K562 (cell line): Measurements from ENCODE around the gene TMEM242. TPM values are rescaled to one million over a fixed set of nuclear protein-coding genes. Genes with fewer than 3 reads are reported as not detected.

Experiments
- ATAC-seq: fragments of 200-7000 bp; cut with Tn5 transposase; 3 replicates; pipeline ENCODE4 v1.9.1; 2020; ENCODE audit warnings: moderate library complexity
- BruUV-seq: library from RNA; stranded (reverse); fragments of 400-500 nt; replicated peaks from 2 replicates; lab custom pipeline; 2021; lab: Mats Ljungman, UMichigan
- CTCF ChIA-PET: fragments of 300-600 bp; formaldehyde crosslinking; extraction: SDS; loops from one replicate; lab custom pipeline; 2021; ENCODE audit warnings: low intra/inter-chr PET ratio; lab: Yijun Ruan, JAX
- POLR2A ChIA-PET: fragments of 300-600, 350-650 bp; sonication (Branson Sonifier 250); formaldehyde crosslinking; extraction: SDS; loops from one replicate; lab custom pipeline; 2021; ENCODE audit warnings: antibody characterized with exemption, inconsistent platforms; lab: Yijun Ruan, JAX
- DNase-seq, 4 experiments: peaks; one replicate each; pipeline versions ENCODE4 v3.0.0 to v3.0.0-alpha.2; 2011 to 2018; ENCODE audit warnings: low spot score in 3 of 4, mixed read lengths in 3 of 4; ENCODE audit errors: extremely low read depth in 1 of 4
- FAIRE-seq: peaks from 2 replicates; lab custom pipeline; 2011; peaks lifted over from hg19 to GRCh38; lab: Jason Lieb, UNC
- H2AFZ ChIP-seq: 2 replicates; pipeline ENCODE4 v1.6.0; 2011; ENCODE audit warnings: low read depth, low read length, control low read depth, inconsistent platforms
- H3K27ac ChIP-seq: fragments of 200-600 bp; 3 replicates; pipeline ENCODE4 v1.8.0; 2011; ENCODE audit warnings: low read depth, mild to moderate bottlenecking, control low read depth, inconsistent platforms, low read length, moderate library complexity, mixed read lengths; ENCODE audit errors: extremely low read depth
- H3K27me3 ChIP-seq, 2 experiments: fragments of 300-600 bp in 1 of 2; 2 replicates in 1 of 2; 3 replicates in 1 of 2; pipeline versions ENCODE4 v1.6.0 to v1.8.0; 2011; ENCODE audit warnings: inconsistent platforms in 2 of 2, low read length in 2 of 2, mild to moderate bottlenecking in 1 of 2, mixed read lengths in 1 of 2, moderate library complexity in 1 of 2; ENCODE audit not compliant: control insufficient read depth in 2 of 2, insufficient read depth in 2 of 2
- H3K36me3 ChIP-seq: fragments of 300-600 bp; 3 replicates; pipeline ENCODE4 v1.8.0; 2011; ENCODE audit warnings: mild to moderate bottlenecking, low read length, inconsistent platforms; ENCODE audit not compliant: control insufficient read depth, insufficient read depth
- H3K4me1 ChIP-seq, 2 experiments: fragments of 200-600 bp in 1 of 2; replicated peaks in 1 of 2; 2 replicates in 1 of 2; 3 replicates in 1 of 2; pipeline versions ENCODE4 v1.5.1 to v1.8.0; 2011; ENCODE audit warnings: inconsistent platforms in 2 of 2, low read length in 2 of 2, mild to moderate bottlenecking in 1 of 2, mixed read lengths in 1 of 2, moderate library complexity in 1 of 2; ENCODE audit not compliant: control insufficient read depth in 2 of 2, insufficient read depth in 2 of 2
- H3K4me2 ChIP-seq: 2 replicates; pipeline ENCODE4 v1.6.1; 2011; ENCODE audit warnings: low read length, control low read depth, inconsistent platforms, mixed read lengths; ENCODE audit not compliant: insufficient read depth
- H3K4me3 ChIP-seq: fragments of 200-600 bp; sonication (generic), shearing (Covaris generic); 2 replicates; pipeline ENCODE4 v1.5.1; 2016; ENCODE audit warnings: control low read depth, inconsistent platforms
- H3K79me2 ChIP-seq: fragments of 200-600 bp; 3 replicates; pipeline ENCODE4 v1.8.0; 2011; ENCODE audit warnings: low read length, inconsistent platforms; ENCODE audit not compliant: control insufficient read depth, insufficient read depth
- H3K9ac ChIP-seq, 2 experiments: 2 replicates each; pipeline versions ENCODE4 v1.6.0 to v1.6.1; 2011; ENCODE audit warnings: low read depth in 2 of 2, low read length in 2 of 2, control low read depth in 1 of 2, inconsistent platforms in 1 of 2, mild to moderate bottlenecking in 1 of 2, mixed read lengths in 1 of 2; ENCODE audit not compliant: insufficient read depth in 1 of 2
- H3K9me1 ChIP-seq: one replicate; pipeline ENCODE4 v1.6.0; 2011; ENCODE audit warnings: inconsistent platforms, mild to moderate bottlenecking, low read length, moderate library complexity; ENCODE audit not compliant: control insufficient read depth, insufficient read depth
- H3K9me3 ChIP-seq: replicated peaks from 2 replicates; pipeline ENCODE4 v1.5.1; 2011; ENCODE audit warnings: low read depth, low read length, inconsistent platforms; ENCODE audit not compliant: control insufficient read depth, insufficient read depth
- H4K20me1 ChIP-seq: replicated peaks from 2 replicates; pipeline ENCODE4 v1.6.1; 2011; ENCODE audit warnings: low read length, inconsistent platforms, mixed read lengths; ENCODE audit not compliant: control insufficient read depth, insufficient read depth
- ARID1B ChIP-seq: fragments of 450-650 bp; IDR thresholded peaks from 2 replicates; pipeline ENCODE4 v1.6.1; 2016; ENCODE audit warnings: antibody characterized with exemption, mild to moderate bottlenecking, inconsistent platforms
- CREB1 ChIP-seq, 2 experiments: sonication (generic) in 1 of 2; formaldehyde crosslinking in 1 of 2; IDR thresholded peaks; 2 replicates each; pipeline versions ENCODE4 v1.6.1 to v1.8.0; 2012 to 2022; ENCODE audit warnings: inconsistent platforms in 1 of 2, mild to moderate bottlenecking in 1 of 2, missing genetic modification reagents in 1 of 2, moderate library complexity in 1 of 2
- HOXB6 ChIP-seq: fragments of 250-450 bp; sonication (Bioruptor Pico); IDR thresholded peaks from 2 replicates; pipeline ENCODE4 v1.5.1; 2022; ENCODE audit warnings: mild to moderate bottlenecking, borderline replicate concordance
- NCOA1 ChIP-seq: fragments of 450-650 bp; IDR thresholded peaks from 2 replicates; pipeline ENCODE4 v1.6.1; 2016; ENCODE audit warnings: low read depth
- NFYB ChIP-seq: IDR thresholded peaks from 2 replicates; pipeline ENCODE4 v1.6.1; 2011; ENCODE audit warnings: mild to moderate bottlenecking, moderate library complexity; ENCODE audit not compliant: insufficient read length; ENCODE audit errors: extremely low read depth
- PRDM10 ChIP-seq: fragments of 450-650 bp; IDR thresholded peaks from 2 replicates; pipeline ENCODE4 v1.6.1; 2018; ENCODE audit not compliant: partially characterized antibody
- PURB ChIP-seq: sonication (generic); formaldehyde crosslinking; IDR thresholded peaks from 2 replicates; pipeline ENCODE4 v1.9.0; 2021; ENCODE audit warnings: low read depth, mild to moderate bottlenecking, missing genetic modification reagents
- RB1 ChIP-seq: fragments of 450-650 bp; IDR thresholded peaks from 2 replicates; pipeline ENCODE4 v1.6.1; 2017; ENCODE audit warnings: low read depth, mild to moderate bottlenecking
- ZBTB12 ChIP-seq: fragments of 250-450 bp; sonication (Bioruptor Pico); IDR thresholded peaks from 2 replicates; pipeline ENCODE4 v1.4.0; 2020
- ZNF175 ChIP-seq: fragments of 200-800 bp; sonication (Bioruptor generic); IDR thresholded peaks from 2 replicates; pipeline ENCODE4 v1.6.1; 2016; ENCODE audit warnings: low read depth, mild to moderate bottlenecking, missing genetic modification characterization, missing compliant biosample characterization
- ZNF354B ChIP-seq: fragments of 250-450 bp; sonication (Bioruptor Pico); IDR thresholded peaks from 2 replicates; pipeline ENCODE4 v1.4.0; 2020
- ZNF561 ChIP-seq: fragments of 450-650 bp; formaldehyde crosslinking; conservative IDR thresholded peaks from 2 replicates; pipeline ENCODE4 v1.4.0; 2020; ENCODE audit warnings: mild to moderate bottlenecking, moderate library complexity
- WGBS: fragments of 100-300 bp; shearing (Covaris generic); methylation state at CpG from one replicate; pipeline ENCODE4 v1.1.6; 2016; ENCODE audit warnings: low coverage, mixed read lengths; ENCODE audit not compliant: insufficient coverage; ENCODE audit errors: missing lambda C conversion rate; 5-methylcytosine and 5-hydroxymethylcytosine counted together
- in situ Hi-C: fragments of 300-500 bp; cut with MboI; formaldehyde crosslinking; loops from 4 replicates; pipeline ENCODE4 v1.15.0; 2018; ENCODE audit warnings: inconsistent platforms, mixed read lengths
- intact Hi-C: fragments of 100-400 bp; cut with micrococcal nuclease; formaldehyde crosslinking; loops from 2 replicates; pipeline ENCODE4 v1.14.2; 2022
- polyA plus RNA-seq, 8 experiments: library from polyadenylated mRNA; depleted of rRNA in 4 of 8; stranded (reverse) in 5 of 8; unstranded in 3 of 8; fragments of >200 nt; fragmentation: Nextera tagmentation in 2 of 8; fragmentation: Illumina TruSeq in 1 of 8; extraction: Ambion mirVana in 2 of 8; extraction: Trizol in 1 of 8; gene quantifications; 2 replicates each; pipeline versions ENCODE4 v1.2.1 to v1.2.3, GENCODE V29; 2011 to 2014; ENCODE audit warnings: inconsistent platforms in 1 of 8, missing spikeins in 1 of 8
- total RNA-seq, 7 experiments: library from RNA; depleted of rRNA in 6 of 7; stranded (reverse); fragments of >200 nt in 6 of 7; fragmentation: Illumina TruSeq in 2 of 7; extraction: Trizol in 2 of 7; gene quantifications; 2 replicates each; pipeline versions ENCODE4 v1.2.1 to v1.2.3, GENCODE V29; 2011 to 2021; ENCODE audit warnings: low replicate concordance in 1 of 7

The TMEM242 gene
- total and polyA plus RNA-seq, 9 of the 15 experiments (the other 6 are each of a cell fraction or from before 2014, with no cell fraction given) = 9.5 to 35.3 (median 16.5) TPM

DNA sequence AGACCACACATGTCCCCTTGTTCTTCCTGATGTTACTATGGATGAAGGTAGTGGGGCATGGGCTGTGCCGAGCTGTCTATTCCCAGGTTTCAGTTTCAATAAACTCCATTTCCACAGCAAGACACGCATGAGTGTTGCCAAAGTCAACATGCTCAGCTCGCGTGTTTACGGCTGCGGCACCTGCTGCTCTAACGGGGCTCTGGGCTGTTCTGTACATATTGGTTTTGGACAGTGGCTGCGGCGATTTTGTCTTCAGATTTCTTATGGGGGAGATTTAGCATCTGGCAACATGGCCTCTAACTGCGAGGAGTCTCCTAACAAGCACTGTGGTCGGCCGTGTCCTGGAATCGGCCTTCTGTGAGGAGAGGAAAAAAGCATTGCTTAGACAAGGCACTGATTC lies 58.6 kb downstream of the TMEM242 start:
- no peaks in the 10 kb centered on the region for H3K79me2 ChIP-seq
- TF ChIP-seq ZBTB12 (CRISPR knock-in tag) = no peak
- TF ChIP-seq HOXB6 = no peak
- TF ChIP-seq NFYB = no peak
- TF ChIP-seq PRDM10 = no peak
- TF ChIP-seq PURB (CRISPR knock-in tag) = no peak
- TF ChIP-seq ZNF175 (CRISPR knock-in tag) = no peak
- no peak for TF ChIP-seq ZNF561
- TF ChIP-seq CREB1 (IDR thresholded peaks at IDR 0.05) = no peak
- TF ChIP-seq CREB1 (CRISPR knock-in tag; IDR thresholded peaks at IDR 0.05) = no peak
- TF ChIP-seq RB1 = no peak
- no peak for TF ChIP-seq NCOA1
- no peak for TF ChIP-seq ARID1B
- TF ChIP-seq ZNF354B (CRISPR knock-in tag) = no peak
- H2AFZ ChIP-seq = no peak overlapping the region
- no peak overlapping the region for H3K4me2 ChIP-seq
- H3K27me3 ChIP-seq = peaks cover 53 to 77% of the 10 kb centered on the region in 2 experiments
- H3K36me3 ChIP-seq = no peaks in the 10 kb centered on the region
- CTCF ChIA-PET = no interaction called here
- BruUV-seq = no TSS peak
- peaks cover 0 to 20% of the 10 kb centered on the region in 2 experiments; a peak in 1 of 5 replicates for H3K4me1 ChIP-seq
- DNase-seq = no peak
- no peak overlapping the region for H3K4me3 ChIP-seq
- no peak for FAIRE-seq
- intact Hi-C loops (no loop called here), in situ Hi-C loops (no loop called here)
- no peak for ATAC-seq
- no peak overlapping the region for H3K27ac ChIP-seq
- H3K9ac ChIP-seq = no peak overlapping the region
- H4K20me1 ChIP-seq = no peaks in the 10 kb centered on the region
- no peaks in the 10 kb centered on the region for H3K9me1 ChIP-seq
- 18% methylated on average over 13 of the region's 13 CpGs for WGBS
- POLR2A ChIA-PET = interaction anchor here (0.5 to 1.4 kb wide), 3 partner anchors 9 to 131 kb away, joined by 3 to 7 read pairs (median 3); no protein-coding TSS in a partner anchor
- no peaks in the 10 kb centered on the region for H3K9me3 ChIP-seq
